ENCODE results near the gene TMEM255A.

TMEM255A gene

DNA sequence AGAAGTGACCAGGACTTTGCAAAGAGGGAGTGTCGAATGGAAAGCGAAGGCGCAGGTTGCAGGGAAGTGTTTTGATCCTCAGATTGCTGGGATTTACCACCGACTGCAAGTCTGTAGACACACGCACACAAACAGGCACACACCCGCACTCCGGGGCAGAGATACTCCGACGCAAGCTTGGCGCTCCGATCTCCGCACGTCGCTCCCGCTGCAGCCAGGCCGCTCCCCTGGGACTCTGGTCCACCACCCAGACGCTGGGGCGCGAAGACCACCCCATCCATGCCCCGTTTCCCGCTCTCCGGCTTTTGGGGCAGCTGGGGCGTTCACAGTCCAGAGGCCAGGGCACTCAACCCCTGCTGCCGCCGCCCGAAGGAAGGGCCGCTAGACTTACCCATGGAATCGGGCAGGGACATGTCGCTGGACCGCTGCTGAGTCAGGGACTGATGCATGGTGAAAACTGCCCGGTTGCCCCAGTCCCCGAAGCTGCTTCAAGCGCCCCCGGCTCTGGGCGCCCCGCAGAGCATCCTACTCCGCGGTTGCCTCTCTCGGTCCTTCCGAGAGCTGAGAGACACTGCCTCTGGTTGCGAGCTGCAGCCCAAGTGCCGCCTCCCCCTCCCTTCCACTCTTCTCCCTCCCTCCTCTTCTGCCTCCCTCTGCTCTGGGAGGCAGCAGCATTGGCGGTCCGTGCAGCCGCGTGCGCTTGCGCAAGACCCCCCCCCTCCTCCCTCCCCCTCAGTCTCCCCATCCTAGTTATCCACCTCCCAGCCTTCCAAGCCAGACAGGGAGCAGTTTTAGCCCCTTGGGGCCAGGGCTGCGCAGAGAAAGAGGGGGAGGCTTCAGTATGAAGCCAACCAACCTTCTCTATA, at the start of gene TMEM255A:
Gene TMEM255A, minus strand, starts transcription at position 601 of the 866 bp plus-strand sequence. Its CDS starts 152 bp downstream, at position 449.
- no peak within 1 kb of the TSS for H3K9ac ChIP-seq
- no peaks in the 10 kb centered on the region for H3K9me3 ChIP-seq (ENCODE audit: control insufficient read depth, low read length)
- peaks cover 7% of the 10 kb centered on the region for H3K4me1 ChIP-seq
- no peak within 1 kb of the TSS for H3K27ac ChIP-seq
- no peaks in the 10 kb centered on the region for H3K79me2 ChIP-seq
- no peaks in the 10 kb centered on the region for H3K27me3 ChIP-seq (ENCODE audit: control insufficient read depth, insufficient read depth, low read length)
- TF ChIP-seq, protein P1, sequence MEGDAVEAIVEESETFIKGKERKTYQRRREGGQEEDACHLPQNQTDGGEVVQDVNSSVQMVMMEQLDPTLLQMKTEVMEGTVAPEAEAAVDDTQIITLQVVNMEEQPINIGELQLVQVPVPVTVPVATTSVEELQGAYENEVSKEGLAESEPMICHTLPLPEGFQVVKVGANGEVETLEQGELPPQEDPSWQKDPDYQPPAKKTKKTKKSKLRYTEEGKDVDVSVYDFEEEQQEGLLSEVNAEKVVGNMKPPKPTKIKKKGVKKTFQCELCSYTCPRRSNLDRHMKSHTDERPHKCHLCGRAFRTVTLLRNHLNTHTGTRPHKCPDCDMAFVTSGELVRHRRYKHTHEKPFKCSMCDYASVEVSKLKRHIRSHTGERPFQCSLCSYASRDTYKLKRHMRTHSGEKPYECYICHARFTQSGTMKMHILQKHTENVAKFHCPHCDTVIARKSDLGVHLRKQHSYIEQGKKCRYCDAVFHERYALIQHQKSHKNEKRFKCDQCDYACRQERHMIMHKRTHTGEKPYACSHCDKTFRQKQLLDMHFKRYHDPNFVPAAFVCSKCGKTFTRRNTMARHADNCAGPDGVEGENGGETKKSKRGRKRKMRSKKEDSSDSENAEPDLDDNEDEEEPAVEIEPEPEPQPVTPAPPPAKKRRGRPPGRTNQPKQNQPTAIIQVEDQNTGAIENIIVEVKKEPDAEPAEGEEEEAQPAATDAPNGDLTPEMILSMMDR (IDR thresholded peaks at IDR 0.05), result no peak
- H3K4me3 ChIP-seq (ENCODE audit: low read depth, low read length), result peak within 1 kb of the TSS; percentile 42
- no peaks in the 10 kb centered on the region for H3K36me3 ChIP-seq (ENCODE audit: control insufficient read depth, insufficient read depth, low read length)
- H3K4me2 ChIP-seq (ENCODE audit: low read length), result peak within 1 kb of the TSS; percentile 66
- peak within 1 kb of the TSS; percentile 58 for H2AFZ ChIP-seq

DNA sequence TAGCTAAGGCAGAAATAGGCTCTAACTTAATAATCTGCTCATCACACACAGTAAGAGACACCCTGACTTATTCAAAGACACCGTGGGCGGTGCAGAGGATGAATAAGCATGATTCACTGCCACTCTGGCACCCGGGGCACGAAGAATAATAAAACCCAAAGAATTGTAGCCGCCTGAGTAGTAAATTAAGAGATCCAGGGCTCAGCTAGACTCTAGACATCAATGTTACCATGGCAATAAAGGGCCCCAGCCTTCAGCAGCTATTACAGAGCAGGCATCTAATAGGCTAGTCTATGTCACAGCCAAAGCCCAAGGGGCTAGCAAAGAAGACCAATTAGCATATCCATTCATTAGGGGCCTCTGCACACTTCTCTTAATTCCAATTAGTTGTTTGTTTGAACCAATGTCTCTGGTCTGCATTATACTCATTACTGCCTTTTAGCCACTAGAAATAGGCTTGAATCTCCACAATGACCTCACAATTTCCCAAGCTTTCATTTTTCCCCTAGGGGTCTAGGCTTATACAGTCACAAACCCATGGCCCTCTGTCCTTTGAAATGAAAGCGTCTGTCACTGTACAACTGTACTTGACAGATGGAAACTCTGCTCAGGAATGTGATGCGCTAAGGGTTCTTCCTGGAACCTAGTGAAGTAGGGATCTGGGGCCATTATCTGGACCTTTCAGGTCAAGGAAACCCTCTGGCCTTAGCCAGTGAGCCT, 47.6 kb upstream of the TMEM255A start:
- TF ChIP-seq, protein P1 (IDR thresholded peaks at IDR 0.05), result no peak
- Histone ChIP-seq H3K36me3 (ENCODE audit: control insufficient read depth, insufficient read depth, low read length) (no peaks in the 10 kb centered on the region), H3K9ac (no peak overlapping the region), H3K27me3 (ENCODE audit: control insufficient read depth, insufficient read depth, low read length) (no peaks in the 10 kb centered on the region), H3K4me1 (no peaks in the 10 kb centered on the region), H3K9me3 (ENCODE audit: control insufficient read depth, low read length) (no peaks in the 10 kb centered on the region), H3K79me2 (no peaks in the 10 kb centered on the region), H3K4me3 (ENCODE audit: low read depth, low read length) (no peak overlapping the region), H2AFZ (no peak overlapping the region), H3K27ac (no peak overlapping the region), H3K4me2 (ENCODE audit: low read length) (no peak overlapping the region)

DNA sequence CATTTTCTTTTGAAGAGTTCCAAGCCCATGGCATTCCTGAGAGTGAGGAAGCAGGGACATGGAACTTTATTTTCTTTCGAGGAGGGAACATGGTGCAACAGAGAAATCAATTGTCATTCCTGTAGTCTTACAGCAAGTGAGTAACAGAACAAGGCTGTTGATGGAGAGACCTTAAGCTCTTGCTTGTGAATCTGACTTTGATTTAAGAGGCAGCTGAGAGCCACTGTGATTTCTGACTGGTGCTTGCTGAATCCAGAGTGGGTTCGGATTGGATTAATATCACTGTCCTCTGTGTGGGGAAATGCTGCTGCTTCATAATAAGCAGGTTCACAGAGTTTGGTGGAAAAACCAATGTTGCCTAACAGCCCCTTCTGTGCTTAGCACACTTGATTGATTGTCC, 45.9 kb upstream of the TMEM255A start:
- H3K79me2 ChIP-seq, result no peaks in the 10 kb centered on the region
- TF ChIP-seq, protein P1 (IDR thresholded peaks at IDR 0.05), result no peak

DNA sequence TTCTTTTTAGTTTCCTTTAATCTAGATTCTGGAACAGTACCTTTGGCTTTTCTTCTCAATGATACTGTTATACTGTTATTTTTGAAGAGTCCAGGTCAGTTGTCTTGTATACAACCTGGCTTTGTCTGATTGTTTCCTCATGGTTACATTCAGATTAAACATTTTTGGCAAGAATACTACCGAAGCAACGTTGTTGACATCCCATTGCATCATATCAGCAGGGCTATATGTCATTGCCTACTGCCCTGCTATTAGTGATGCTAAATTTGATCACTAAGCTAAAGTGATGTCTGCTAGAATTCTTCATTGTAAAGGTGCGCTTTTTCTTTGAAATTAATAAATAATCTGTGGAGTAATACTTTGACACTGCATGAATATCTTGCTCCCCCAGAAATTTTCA, 44.8 kb upstream of the TMEM255A start:
- no peak overlapping the region for H3K9ac ChIP-seq
- H2AFZ ChIP-seq, result no peak overlapping the region
- H3K27ac ChIP-seq, result no peak overlapping the region
- no peaks in the 10 kb centered on the region for H3K79me2 ChIP-seq
- no peaks in the 10 kb centered on the region for H3K27me3 ChIP-seq (ENCODE audit: control insufficient read depth, insufficient read depth, low read length)
- H3K36me3 ChIP-seq (ENCODE audit: control insufficient read depth, insufficient read depth, low read length), result no peaks in the 10 kb centered on the region
- no peak overlapping the region for H3K4me3 ChIP-seq (ENCODE audit: low read depth, low read length)
- no peaks in the 10 kb centered on the region for H3K9me3 ChIP-seq (ENCODE audit: control insufficient read depth, low read length)
- H3K4me2 ChIP-seq (ENCODE audit: low read length), result no peak overlapping the region
- no peaks in the 10 kb centered on the region for H3K4me1 ChIP-seq
- TF ChIP-seq, protein P1 (IDR thresholded peaks at IDR 0.05), result no peak

More for the DNA sequence above, 45.9 kb upstream of the TMEM255A start:
- Histone ChIP-seq H3K4me2 (ENCODE audit: low read length) (no peak overlapping the region), H3K4me1 (no peaks in the 10 kb centered on the region), H3K27ac (no peak overlapping the region), H3K36me3 (ENCODE audit: control insufficient read depth, insufficient read depth, low read length) (no peaks in the 10 kb centered on the region), H3K27me3 (ENCODE audit: control insufficient read depth, insufficient read depth, low read length) (no peaks in the 10 kb centered on the region), H3K4me3 (ENCODE audit: low read depth, low read length) (no peak overlapping the region), H2AFZ (no peak overlapping the region), H3K9ac (no peak overlapping the region), H3K9me3 (ENCODE audit: control insufficient read depth, low read length) (no peaks in the 10 kb centered on the region)

Data from parathyroid adenoma (tissue), 2 donors.